AG08395 (cell line): ENCODE measurements around the gene MACROD2.

Experiments used
- DNase-seq: peaks from one replicate; pipeline ENCODE4 v3.0.0; 2012; ENCODE audit warnings: mixed read lengths, low spot score

The MACROD2 gene

DNA sequence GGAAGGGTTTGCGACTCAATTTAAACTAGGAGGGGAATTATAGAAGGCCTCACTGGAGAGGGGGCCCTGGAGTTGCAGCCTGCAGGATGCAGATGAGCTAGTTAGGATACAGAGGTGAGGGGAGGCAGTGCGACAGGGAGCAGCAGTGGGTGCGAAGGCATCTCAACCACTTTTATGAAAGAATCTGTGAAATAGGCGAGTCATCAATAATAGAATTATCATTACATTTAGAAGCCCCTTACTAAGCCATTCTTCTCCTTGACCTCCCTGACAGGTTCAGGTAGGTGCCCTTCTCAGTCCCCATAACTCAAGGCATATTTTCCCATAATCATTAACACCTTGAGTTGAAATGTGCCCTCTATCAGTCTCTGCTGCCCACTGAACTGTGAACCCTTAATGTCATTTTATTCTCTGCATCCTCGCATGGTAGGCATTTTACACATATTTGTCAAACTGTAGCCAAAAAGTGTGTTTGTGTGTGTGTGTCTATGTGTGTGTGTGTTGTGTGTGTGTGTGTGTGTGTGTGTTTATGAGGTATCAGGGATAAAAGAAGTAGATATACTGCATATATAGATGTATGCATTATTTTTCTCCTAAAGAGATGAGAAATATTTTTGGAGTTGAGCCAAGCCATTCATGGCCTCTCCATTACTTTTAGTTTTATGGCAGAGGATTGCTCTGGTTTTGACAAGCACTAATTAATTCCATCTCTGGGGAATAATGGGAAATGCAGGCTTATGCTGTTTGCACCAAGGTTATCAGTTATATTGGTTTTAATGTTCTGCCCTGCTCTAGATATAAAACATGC is 1679.1 kb downstream of the MACROD2 start:
- DNase-seq = no peak

DNA sequence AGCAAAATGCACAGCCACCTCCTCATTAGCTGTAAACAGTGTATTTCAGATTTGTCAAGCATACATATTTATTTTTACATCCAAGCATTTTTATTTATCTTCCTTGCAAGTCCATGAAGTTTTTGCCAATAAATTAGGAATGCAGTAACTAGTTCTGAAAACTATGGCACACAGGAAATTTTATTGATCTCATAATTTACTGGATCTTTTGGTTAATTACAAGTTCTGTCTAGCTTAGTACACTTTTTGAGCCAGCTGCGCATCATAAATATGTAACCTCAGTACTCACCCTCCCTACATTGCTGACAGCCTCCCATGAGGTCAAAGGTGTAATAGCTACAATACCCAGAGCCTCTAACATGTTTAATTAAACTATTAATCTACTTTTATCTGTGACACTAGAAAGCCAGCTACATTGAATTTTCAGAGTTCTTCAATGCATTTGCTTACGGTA is 1679.8 kb downstream of the MACROD2 start:
- no peak for DNase-seq

DNA sequence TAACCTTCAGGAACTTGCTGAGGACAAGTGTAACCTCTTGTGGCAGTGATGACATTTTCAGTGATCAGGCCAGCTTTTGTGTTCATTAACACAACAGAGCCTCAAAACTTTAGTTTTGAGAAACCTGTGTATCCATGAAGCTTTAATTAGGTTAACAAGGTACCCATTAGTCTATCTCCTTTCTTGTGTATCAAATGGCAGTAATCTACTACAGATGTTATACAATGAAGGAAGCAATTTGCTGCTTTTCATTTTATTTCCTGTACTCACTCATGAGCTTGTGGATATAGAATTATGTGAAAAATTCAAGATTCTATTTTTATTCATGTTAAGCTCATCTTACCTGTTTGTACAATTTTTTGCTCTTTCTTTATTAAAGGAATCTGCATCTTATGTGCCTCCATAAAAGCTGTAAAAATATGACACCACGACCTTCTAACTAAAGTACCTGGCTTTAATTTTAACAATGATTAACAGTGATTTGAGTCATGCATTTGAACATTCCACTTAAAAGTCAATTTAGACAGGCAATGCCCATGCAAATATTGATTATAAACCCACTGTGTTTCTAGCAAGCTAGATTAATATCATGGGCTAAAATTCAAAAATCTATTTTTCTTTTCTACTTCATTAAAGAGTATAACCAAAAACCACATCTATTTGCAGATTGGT is 1680.6 kb downstream of the MACROD2 start:
- no peak for DNase-seq

DNA sequence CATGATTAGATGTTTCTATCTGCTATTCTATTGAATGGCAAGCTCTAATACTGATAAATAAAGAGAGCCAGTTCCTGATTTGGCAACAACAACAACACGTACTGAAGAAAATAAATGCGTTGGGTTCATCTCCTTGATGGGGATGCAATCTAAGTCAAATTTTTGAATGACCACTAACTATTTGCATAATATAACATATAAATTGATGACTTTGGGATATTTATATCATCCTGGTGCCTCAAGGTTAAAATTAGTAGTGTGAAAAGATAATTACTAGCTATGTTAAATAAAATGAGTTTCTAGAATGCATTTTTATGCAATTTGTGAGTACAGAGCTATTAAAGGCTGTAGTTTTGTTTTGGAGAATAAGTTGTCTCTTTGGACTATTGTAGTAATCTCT is 1681.5 kb downstream of the MACROD2 start:
- DNase-seq = no peak

DNA sequence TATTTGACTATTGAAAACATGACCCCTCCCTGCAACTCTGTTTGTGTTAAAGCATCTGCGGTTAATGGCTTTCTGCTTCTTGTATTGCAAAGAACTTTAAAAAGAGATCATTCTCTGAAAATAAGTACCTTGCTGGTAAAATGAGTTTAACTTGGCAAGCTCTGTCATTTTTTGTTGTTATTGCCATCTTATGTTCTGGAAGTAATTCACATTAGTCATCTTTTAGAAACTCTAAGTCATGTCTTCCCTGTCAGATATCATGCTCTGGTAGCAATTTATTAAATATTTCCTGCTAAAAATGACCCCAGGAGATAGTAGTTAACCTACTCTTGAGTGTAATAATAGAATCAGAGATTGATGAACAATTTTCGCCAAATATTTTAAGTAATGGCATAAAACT is 1687.4 kb downstream of the MACROD2 start:
- DNase-seq = no peak

DNA sequence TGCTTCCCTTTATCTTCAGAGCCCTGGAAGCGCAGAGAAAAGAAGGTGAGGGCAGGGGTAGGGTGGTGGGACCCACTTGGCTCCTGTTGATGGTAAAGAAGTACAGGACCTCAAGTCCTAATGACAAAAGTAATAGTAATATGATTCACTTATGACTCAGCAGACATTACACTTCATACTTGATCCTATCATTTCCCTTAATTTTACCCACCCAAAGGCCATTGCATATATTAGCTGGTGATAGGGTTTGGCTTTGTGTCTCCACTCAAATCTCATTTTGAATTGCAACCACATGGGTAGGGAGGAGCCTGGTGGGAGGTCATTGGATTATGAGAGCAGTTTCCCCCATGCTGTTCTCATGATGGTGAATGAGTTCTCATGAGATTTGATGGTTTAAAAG is 1697.3 kb downstream of the MACROD2 start:
- DNase-seq = no peak

DNA sequence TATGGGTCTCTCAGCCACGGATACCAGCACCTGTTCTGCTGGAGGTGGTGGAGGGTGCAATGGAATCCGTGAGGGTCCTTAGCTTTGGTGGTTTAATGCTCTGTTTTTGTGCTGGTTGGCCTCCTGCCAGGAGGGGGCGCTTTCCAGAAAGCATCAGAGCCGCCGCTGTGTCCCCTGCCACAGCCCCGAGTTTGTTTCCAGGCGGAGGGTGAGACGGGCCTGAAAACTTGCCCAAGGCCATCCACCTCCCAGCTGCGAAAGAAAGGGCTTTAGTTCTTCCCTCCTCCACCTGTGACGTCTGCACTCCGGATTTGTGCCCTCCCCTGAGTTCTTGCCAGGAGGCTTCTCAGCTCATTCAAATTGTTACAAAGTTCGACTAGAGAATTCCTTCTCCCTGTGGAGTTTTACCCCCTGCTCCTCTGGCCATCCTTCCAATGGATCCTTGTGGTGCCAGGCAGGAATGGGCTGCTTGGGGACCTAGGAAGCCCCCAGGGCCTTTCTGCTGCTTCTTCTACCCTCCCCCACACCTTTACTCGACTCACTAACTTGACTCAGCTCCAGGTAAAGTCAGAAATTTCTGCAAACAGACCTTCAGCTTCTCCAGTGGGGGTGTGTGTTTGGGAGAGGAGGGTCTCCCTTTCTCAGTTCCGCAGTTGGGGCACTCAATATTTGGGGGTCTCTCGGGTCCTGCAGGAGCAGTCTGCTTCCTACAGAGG is 1704.3 kb downstream of the MACROD2 start:
- DNase-seq = no peak

DNA sequence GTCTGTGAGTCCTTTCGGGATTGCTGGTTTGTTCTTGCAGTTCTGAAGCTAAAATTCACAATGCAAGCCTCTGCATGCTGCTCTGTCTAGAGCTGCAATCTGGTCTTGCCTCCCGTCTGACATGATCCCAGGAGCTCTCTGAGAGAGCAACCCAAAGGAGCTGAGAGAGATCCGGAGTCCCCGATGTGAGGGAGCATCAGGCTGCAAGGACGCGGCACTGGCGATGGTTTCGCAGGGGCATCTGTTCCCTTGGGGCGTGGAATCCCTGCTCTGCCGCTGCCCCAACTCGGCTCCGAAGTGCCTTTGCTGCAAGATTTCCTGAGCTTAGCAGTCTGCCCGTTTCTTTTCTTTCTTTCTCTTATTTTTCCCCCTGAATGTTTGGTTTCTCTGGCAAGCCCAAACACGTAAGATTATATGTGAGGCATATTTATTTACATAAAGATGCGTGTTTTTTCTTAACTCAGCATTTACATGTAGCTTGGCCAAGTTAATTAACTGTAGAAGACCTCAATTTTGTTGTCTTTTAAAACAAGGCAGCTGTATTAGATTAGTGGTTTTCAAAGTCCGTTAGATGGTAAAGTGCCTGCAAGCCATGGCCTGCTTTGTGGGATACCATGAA is 1704.9 kb downstream of the MACROD2 start:
- peak; percentile 10 for DNase-seq

DNA sequence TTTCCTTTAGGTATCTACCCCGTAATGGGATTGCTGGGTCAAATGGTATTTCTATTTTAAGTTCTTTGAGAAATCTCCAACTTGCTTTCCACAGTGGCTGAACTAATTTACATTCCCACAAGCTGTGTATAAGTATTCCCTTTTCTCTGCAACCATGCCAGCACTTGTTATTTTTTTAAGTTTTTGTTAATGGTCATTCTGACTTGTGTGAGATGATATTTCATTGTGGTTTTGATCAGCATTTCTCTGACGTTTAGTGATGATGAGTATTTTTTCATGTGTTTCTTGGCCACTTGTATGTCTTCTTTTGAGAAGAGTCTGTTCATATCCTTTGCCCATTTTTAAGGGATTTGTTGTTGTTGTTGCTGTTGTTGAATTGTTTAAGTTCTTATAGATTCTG is 1706.8 kb downstream of the MACROD2 start:
- no peak for DNase-seq

DNA sequence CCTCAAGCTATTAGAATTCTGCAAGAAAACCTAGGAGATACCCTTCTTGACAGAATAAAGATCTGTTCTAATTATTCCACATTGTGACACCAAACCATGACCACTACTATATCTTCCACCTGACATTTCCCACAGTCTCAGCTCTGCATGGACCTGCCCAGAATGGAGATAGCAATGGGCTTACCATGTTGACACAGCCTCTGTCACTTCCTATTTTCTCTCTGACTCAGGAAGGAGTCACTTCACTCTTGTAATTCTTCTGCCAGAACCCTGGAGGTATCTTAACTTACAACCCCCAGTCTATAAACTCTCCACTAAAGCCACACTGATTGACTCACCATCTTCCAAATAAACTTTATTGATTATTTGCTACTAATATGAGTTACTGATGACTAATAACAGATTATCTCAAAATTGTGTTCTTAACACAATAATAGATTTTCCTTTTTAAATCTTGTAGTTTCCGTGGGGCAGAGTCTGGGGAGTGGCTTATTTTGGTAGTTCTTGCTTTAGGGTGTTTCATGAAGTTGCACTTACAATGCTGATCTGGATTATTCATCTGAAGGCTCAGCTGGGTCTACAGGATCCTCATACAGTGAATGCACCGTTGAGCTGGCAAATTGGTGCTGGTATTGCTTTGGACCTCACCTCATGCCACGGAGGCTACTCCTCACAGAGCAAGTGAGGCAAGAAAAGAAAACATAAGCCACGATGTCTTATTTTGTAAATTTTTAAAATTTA is 1708.0 kb downstream of the MACROD2 start:
- peak; percentile 48 for DNase-seq

DNA sequence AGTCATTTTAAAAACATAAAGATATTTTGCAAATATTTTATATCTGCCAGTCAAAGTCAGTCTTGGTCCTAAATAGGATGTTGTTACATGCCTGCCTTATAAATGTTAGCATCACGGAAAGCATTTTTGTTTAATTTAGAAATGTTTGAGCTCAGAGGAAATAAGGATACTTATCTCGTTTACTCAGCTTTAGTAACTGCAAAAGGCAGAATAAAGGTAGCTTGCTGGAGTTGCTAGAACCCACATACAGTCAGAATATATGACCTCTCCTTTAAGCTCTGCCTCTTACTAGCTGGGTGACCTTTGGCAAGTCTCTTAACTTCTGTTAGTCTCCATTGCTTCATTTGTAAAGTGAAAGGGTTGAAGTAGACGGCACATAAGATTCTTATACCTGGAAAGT is 1710.7 kb downstream of the MACROD2 start:
- no peak for DNase-seq

DNA sequence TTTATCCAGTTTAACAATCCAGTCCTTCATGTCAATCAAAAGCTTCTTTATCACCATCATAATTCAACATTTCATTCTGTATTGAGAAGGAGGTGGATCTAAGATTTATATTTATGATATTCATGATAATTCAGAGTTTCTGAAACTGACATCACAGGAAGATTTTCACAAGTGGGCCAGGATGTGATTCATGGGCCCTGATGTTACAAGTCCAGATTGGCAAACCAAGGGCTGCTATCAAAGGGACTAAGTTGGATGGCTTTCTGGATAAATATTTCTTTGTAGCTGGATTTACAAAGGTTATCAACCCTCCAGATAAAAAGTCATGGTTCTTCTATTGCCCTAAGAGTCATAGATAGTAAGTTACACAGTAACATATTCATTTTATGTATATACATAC is 1711.4 kb downstream of the MACROD2 start:
- no peak for DNase-seq

DNA sequence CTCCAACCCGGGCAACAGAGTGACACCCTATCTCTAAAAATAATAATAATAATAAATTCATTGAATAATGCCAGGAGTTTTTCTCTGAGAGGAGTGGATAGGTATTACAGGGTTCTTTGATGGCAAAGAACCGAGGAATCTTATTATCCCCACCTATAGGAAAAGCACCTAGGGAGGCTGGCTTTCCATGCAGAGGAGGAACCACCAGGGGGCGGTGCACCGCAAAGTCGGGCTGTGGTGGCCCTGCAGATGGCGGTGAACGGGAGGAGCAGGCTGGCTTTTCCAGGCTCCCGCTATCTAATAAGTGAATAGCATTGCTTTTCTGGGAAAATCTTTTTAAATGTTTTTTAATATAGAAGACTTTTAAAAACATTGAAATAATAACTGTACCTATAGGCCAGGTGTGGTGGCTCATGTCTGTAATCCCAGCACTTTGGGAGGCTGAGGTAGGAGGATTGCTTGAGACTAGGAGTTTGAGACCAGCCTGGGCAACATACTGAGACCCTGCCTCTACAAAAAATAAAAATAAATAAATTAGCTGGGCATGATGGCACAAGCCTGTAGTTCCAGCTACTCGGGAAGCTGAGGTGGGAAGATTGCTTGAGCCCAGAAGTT is 1713.8 kb downstream of the MACROD2 start:
- DNase-seq = no peak

DNA sequence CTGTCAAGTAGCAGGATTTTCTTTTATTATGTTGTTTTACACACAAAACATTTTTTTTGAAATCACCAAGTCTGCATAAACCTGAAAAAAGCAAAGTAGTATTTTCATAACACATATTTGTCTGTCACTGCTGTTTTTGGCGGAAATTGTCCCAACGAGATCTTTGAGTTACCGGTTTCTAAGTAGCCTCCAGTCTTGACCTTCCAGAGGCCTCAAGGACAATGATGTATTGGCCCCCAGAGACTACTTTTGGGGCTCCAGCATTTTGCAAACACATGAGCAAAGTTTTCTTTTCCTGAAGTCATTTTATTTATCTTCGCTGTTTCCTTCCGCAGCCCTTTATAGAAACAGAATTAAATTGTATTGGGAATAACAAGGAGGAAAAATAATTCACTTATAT is 1715.3 kb downstream of the MACROD2 start:
- no peak for DNase-seq

DNA sequence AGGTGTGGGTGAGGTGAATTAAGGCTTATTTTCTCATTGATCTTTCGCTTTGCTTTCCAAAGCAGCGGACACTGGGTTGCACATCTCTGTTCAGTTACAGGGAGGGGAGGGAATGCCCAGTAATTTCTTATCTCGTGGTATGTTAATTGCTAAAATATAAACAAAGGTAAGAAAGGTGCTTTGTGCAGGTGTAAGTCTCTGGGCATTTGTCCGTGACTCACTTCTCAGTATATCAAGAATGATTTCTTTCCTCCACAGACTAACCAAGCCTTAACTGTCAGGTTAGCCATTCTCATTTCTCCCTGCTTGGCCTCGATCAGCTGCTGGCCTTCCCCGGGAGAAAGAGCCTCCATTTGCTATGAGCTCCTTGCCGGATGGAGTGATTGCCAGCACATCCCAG is 1715.9 kb downstream of the MACROD2 start:
- no peak for DNase-seq

DNA sequence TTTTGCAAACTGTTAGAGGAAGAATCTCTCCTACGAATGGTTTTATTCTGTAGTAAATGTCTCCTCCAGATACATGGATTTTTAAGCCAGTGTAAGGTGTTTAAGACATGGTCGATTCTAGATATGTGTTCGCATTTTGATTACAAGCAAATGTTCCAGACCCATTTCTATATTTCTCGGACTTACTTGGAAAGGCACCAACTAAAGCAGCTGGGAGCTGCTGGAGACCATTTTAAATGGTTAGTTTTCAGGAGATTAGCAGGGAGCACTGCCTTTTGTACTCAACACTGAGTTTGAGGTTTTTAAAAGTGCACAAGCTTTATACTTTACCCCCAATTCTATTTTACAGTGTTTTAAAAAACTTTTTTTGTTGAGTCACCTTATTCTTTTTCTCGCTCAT is 1720.9 kb downstream of the MACROD2 start:
- DNase-seq = no peak

DNA sequence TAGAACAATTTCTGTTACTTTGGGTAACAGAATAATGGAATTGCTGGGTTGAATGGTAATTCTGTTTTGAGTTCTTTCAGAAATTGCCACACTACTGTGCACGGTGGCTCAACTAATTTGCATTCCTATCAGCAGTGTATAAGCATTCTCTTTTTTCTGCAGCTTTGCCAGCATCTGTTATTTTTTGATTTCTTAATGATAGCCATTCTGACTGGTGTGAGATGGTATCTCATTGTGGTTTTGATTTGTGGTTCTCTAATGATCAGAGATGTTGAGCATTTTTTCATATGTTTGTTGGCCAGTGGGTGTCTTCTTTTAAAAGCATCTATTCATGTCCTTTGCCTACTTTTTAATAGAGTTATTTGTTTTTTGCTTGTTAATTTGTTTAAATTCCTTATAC is 1731.1 kb downstream of the MACROD2 start:
- no peak for DNase-seq

DNA sequence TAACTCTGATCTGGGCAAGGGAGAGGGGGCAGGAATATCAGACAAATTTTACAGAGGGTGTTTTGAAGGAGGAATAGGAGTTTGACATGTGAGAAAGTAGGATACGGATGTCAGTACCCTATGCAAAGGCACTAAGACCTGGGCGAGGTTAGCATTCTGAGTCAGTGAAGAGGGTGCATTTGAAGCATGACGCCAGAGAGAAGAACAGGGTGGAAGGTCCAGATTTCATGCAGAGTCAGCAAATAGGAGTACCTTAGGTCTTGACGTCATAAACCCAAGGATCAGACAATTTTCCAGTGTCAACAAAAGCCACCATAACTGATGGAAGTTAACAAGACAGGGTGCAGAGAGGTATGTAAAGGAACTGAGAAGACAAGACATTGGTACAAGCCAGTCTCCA is 1738.7 kb downstream of the MACROD2 start:
- DNase-seq = no peak

DNA sequence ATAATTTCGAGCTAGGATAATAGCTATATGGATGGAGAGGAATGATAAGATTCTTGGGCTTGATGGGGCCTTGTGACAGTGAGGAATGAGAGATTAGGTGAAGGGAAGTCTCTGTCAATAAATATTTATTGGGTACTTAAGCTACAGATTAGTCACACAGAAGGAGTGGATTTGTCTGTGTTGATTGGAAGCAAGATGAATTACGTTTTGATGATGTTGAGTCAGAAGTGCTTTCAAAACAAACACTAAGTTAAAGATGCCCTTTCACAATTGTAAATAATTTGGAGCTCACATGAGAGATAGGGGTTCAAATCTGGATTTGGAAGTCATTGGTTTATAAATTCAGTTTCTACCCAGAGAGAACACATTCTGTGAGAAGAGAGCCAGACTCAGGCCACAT is 1743.7 kb downstream of the MACROD2 start:
- no peak for DNase-seq

DNA sequence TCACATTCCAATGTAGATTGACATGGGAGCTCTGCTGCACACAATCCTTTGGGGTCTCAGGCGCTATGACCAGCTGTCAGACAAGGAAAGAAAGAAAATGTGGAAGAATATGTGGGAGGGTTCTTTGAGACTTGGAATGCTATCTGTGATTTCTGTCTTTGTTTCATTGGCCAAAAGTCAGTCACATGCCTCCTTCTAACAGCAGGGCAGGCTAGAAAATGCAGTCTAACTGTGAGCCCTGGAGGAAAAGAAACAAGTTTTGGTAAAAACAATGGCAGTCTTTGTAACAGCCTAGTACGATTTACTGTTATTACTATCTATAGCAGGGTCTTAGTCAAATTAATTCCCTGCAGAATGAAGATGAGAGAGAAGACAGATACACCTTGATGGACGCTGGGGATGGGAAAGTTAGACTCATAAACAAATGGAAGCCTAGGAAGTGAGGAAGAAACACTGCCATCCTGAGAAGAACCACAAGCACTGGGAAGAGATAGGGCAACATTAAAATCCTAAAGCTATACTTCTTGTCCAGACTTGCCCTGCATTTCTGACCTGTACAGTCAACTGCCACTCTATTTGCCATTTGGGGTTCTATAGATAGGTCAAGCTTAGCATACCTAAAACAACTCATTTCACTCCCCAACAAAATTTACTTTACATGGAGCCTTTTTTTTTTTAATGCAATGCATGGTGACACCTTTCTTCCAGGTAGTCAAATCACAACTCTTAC is 1744.9 kb downstream of the MACROD2 start:
- DNase-seq = no peak

DNA sequence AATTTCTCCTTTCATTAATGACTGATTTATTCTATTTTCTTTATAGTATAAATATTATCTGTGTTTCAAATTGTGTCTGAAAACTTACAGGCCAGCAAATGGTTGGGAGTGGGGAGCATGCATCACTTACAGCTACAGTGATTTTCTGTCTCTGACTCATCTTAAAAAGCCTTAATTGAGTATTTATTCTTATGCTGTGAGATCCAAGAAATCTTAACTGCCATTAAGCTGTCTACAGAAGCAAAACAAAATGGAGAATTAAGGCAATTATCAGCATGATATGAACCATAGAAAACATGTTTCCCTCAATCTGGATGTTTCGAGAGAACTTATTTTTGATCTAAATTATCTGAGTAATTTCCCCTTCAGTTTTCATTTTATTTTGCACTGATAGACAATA is 1746.8 kb downstream of the MACROD2 start:
- no peak for DNase-seq
